Osteocyte (in vitro differentiated cells): ENCODE results near the gene COMMD4. TPM values are rescaled to one million over a fixed set of nuclear protein-coding genes. Genes with fewer than 3 reads are reported as not detected.
"Not testable (repeated sequence)": the region's sequence is repeated elsewhere in the genome, so short reads cannot be mapped to it uniquely, and the experiment has no call there.

Experiments
- DNase-seq: peaks from one replicate; pipeline ENCODE4 v3.0.0; 2021; ENCODE audit warnings: mixed read lengths; ENCODE audit not compliant: unreplicated experiment; ENCODE audit errors: extremely low spot score
- H3K27ac Mint-ChIP-seq: one replicate; pipeline ENCODE4 v1.8.0; 2021; ENCODE audit warnings: mild to moderate bottlenecking, mixed read lengths; ENCODE audit not compliant: unreplicated experiment
- H3K27me3 Mint-ChIP-seq: one replicate; pipeline ENCODE4 v1.8.0; 2021; ENCODE audit warnings: mixed read lengths; ENCODE audit not compliant: unreplicated experiment
- H3K36me3 Mint-ChIP-seq: one replicate; pipeline ENCODE4 v1.8.0; 2021; ENCODE audit warnings: mixed read lengths; ENCODE audit not compliant: unreplicated experiment
- H3K4me1 Mint-ChIP-seq: one replicate; pipeline ENCODE4 v1.8.0; 2021; ENCODE audit warnings: mixed read lengths; ENCODE audit not compliant: unreplicated experiment
- H3K4me3 Mint-ChIP-seq: one replicate; pipeline ENCODE4 v1.8.0; 2021; ENCODE audit warnings: mild to moderate bottlenecking, moderate library complexity, mixed read lengths; ENCODE audit not compliant: unreplicated experiment
- H3K9me3 Mint-ChIP-seq: one replicate; pipeline ENCODE4 v1.8.0; 2021; ENCODE audit warnings: mixed read lengths; ENCODE audit not compliant: unreplicated experiment
- total RNA-seq: library from RNA; stranded (reverse); gene quantifications from 2 replicates; pipeline ENCODE4 v1.2.1, GENCODE V29; 2021
- TF ChIP-seq, protein P1 (sequence below): fragments of 200-600 bp; sonication (generic); IDR thresholded peaks from 2 replicates; pipeline ENCODE4 v1.5.0; 2021; ENCODE audit warnings: antibody characterized with exemption, mild to moderate bottlenecking, moderate library complexity

COMMD4 gene
- total RNA-seq, 1 donor from 2014 or later: 99.0 TPM

DNA sequence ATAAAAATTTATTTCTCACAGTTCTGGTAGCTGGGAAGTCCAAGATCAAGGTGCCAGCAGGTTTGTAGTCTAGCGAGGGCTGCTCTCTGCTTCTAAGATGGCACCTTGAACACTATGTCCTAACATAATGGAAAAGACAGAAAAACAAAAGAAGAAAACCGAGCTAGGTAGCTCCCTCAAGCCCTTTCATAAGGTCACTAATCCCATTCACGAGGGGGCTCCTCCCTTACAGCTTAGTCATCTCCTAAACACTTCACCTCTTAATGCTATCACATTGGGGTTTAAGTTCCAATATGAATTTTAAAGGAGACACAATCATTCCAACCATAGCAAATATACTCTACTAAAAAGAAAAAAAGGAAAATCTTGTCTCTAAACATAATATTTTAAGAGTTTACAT lies 29.7 kb upstream of the COMMD4 start:
- H3K27ac Mint-ChIP-seq: no peak overlapping the region
- no peak for DNase-seq
- TF ChIP-seq, protein P1, sequence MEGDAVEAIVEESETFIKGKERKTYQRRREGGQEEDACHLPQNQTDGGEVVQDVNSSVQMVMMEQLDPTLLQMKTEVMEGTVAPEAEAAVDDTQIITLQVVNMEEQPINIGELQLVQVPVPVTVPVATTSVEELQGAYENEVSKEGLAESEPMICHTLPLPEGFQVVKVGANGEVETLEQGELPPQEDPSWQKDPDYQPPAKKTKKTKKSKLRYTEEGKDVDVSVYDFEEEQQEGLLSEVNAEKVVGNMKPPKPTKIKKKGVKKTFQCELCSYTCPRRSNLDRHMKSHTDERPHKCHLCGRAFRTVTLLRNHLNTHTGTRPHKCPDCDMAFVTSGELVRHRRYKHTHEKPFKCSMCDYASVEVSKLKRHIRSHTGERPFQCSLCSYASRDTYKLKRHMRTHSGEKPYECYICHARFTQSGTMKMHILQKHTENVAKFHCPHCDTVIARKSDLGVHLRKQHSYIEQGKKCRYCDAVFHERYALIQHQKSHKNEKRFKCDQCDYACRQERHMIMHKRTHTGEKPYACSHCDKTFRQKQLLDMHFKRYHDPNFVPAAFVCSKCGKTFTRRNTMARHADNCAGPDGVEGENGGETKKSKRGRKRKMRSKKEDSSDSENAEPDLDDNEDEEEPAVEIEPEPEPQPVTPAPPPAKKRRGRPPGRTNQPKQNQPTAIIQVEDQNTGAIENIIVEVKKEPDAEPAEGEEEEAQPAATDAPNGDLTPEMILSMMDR: no peak
- H3K9me3 Mint-ChIP-seq: no peaks in the 10 kb centered on the region
- H3K36me3 Mint-ChIP-seq: no peaks in the 10 kb centered on the region
- H3K27me3 Mint-ChIP-seq: peaks cover 71% of the 10 kb centered on the region
- peaks cover 5% of the 10 kb centered on the region for H3K4me1 Mint-ChIP-seq
- no peak overlapping the region for H3K4me3 Mint-ChIP-seq

DNA sequence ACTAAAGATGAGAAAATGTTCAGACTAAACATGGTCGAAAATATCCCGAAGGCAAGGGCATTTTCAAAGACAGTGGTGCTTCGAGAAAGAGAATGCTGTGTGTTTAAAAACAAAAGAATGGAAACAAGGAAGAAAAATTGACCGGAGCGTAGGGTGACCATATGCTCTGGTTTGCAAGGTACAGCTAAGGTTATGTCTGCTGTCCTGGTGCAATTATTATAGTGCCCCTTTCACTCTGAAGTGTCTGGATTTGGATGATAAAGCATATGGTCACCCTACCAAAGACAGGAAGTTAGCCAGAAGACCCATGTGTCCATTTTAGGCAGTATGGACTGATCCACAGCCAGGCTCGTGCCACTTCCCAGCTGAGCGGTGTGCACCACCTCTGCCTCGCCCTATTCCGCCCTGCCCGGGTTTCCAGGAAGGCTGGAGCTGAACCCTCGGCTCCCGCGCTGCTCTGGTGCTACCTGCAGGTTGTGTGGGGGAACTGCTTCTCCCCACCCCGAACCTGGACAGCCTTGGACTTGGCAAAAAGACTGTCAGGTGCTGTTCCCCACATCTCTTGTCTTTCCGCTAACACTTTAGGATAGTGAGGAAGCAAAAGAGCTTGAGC lies 28.0 kb upstream of the COMMD4 start:
- H3K4me3 Mint-ChIP-seq: no peak overlapping the region
- no peaks in the 10 kb centered on the region for H3K9me3 Mint-ChIP-seq
- TF ChIP-seq, protein P1: peak; percentile 47
- H3K27me3 Mint-ChIP-seq: peaks cover 70% of the 10 kb centered on the region
- no peaks in the 10 kb centered on the region for H3K36me3 Mint-ChIP-seq
- no peak overlapping the region for H3K27ac Mint-ChIP-seq
- DNase-seq: no peak
- peaks cover 7% of the 10 kb centered on the region for H3K4me1 Mint-ChIP-seq

DNA sequence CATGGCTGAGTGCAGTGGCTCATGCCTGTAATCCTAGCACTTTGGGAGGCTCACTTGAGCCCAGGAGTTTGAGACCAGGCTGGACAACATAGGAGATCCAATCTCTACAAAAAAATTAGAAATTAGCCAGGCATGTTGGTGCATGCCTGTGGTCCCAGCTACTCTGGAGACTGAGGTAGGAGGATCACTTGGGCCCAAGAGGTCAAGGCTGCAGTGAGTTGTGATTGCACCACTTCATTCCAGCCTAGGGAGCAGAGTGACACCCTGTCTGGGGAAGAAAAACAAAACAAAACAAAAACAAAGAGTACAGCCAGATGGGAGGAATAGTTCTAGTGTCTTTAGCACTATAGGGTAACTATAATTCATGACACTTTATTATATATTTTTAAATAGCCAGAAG lies 26.2 kb upstream of the COMMD4 start:
- H3K4me3 Mint-ChIP-seq: no peak overlapping the region
- no peak for DNase-seq
- H3K36me3 Mint-ChIP-seq: no peaks in the 10 kb centered on the region
- TF ChIP-seq, protein P1: no peak
- H3K27ac Mint-ChIP-seq: no peak overlapping the region
- peaks cover 56% of the 10 kb centered on the region for H3K27me3 Mint-ChIP-seq
- H3K9me3 Mint-ChIP-seq: no peaks in the 10 kb centered on the region
- H3K4me1 Mint-ChIP-seq: peaks cover 7% of the 10 kb centered on the region

GRCh38 chr15:75312548-75312947 lies 23.3 kb upstream of the COMMD4 start:
- not testable (repeated sequence) for H3K9me3 Mint-ChIP-seq, H3K36me3 Mint-ChIP-seq, H3K4me3 Mint-ChIP-seq, DNase-seq, H3K4me1 Mint-ChIP-seq, H3K27ac Mint-ChIP-seq
- peaks cover 35% of the 10 kb centered on the region for H3K27me3 Mint-ChIP-seq

DNA sequence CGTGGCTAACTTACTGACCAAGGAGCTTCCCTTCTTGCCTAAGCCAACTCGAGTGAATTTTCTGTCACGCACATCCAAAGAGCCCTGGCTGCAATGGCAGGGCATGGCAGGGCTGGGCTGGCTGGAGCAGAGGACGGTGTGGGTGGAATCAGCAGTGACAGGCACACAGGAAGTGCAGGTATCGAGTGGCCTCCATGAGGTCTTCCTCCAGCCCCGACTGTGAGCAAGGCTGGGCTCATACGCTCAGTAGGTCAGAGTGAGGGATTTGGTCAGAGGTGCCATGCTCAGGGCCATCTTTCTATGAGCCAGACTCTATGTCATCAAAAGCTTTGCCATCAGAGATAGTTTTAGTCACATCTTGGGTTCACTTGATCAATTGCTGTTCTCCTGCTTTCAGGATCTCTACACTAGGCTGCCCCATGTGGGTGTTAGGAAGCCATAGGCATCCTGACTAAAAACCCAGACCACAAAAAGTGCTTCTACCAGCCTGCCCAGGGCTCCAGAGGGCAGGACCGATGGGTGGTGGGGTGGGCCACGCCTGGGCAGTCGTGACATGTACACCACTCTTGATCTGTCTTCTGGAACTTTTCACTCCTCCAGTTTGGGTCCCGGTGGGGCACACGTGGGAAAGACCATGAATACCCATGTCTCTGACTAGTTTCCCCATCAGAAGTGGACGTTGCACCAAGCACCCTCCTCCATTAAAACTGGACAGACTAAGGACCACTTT lies 22.6 kb upstream of the COMMD4 start:
- no peaks in the 10 kb centered on the region for H3K36me3 Mint-ChIP-seq
- TF ChIP-seq, protein P1: no peak
- DNase-seq: no peak
- peaks cover 31% of the 10 kb centered on the region for H3K27me3 Mint-ChIP-seq
- no peak overlapping the region for H3K4me3 Mint-ChIP-seq
- no peak overlapping the region for H3K27ac Mint-ChIP-seq
- H3K4me1 Mint-ChIP-seq: peaks cover 7% of the 10 kb centered on the region
- no peaks in the 10 kb centered on the region for H3K9me3 Mint-ChIP-seq
